ENCODE measurements around the gene APBA2.

APBA2 gene

GRCh38 chr15:28915041-28915810 is 29.5 kb downstream of the APBA2 start:
- DNase-seq (ENCODE audit: low read depth in 2 of 2) = no peak

- DNase-seq (ENCODE audit: low read depth in 2 of 2) = no peak
Observed at GRCh38 chr15:28915935-28916334, 30.2 kb downstream of the APBA2 start.

- no peak for DNase-seq (ENCODE audit: low read depth in 2 of 2)
Observed at GRCh38 chr15:28917791-28918140, 32.0 kb downstream of the APBA2 start.

- no peak for DNase-seq (ENCODE audit: low read depth in 2 of 2)
Observed at GRCh38 chr15:28918141-28918983, 32.6 kb downstream of the APBA2 start.

GRCh38 chr15:28919201-28919635 is 33.4 kb downstream of the APBA2 start:
- no peak for DNase-seq (ENCODE audit: low read depth in 2 of 2)

- no peak for DNase-seq (ENCODE audit: low read depth in 2 of 2)
Observed at GRCh38 chr15:28919679-28920655, 34.2 kb downstream of the APBA2 start.

GRCh38 chr15:28920781-28921331 is 35.1 kb downstream of the APBA2 start:
- DNase-seq (ENCODE audit: low read depth in 2 of 2) = no peak

- no peak for DNase-seq (ENCODE audit: low read depth in 2 of 2)
Observed at GRCh38 chr15:28921336-28921735, 35.6 kb downstream of the APBA2 start.

GRCh38 chr15:28921919-28922706 is 36.3 kb downstream of the APBA2 start:
- DNase-seq (ENCODE audit: low read depth in 2 of 2) = no peak

- DNase-seq (ENCODE audit: low read depth in 2 of 2) = no peak
Observed at GRCh38 chr15:28922707-28923012, 36.9 kb downstream of the APBA2 start.

GRCh38 chr15:28923726-28924280 is 38.0 kb downstream of the APBA2 start:
- DNase-seq (ENCODE audit: low read depth in 2 of 2) = no peak

- no peak for DNase-seq (ENCODE audit: low read depth in 2 of 2)
Observed at GRCh38 chr15:28927043-28927442, 41.3 kb downstream of the APBA2 start.

GRCh38 chr15:28929200-28929599 is 43.4 kb downstream of the APBA2 start:
- DNase-seq (ENCODE audit: low read depth in 2 of 2) = no peak

- DNase-seq (ENCODE audit: low read depth in 2 of 2) = no peak
Observed at GRCh38 chr15:28930011-28930410, 44.2 kb downstream of the APBA2 start.

- DNase-seq (ENCODE audit: low read depth in 2 of 2) = no peak
Observed at GRCh38 chr15:28930476-28931291, 44.9 kb downstream of the APBA2 start.

GRCh38 chr15:28931828-28932227 is 46.1 kb downstream of the APBA2 start:
- DNase-seq (ENCODE audit: low read depth in 2 of 2) = no peak

- no peak for DNase-seq (ENCODE audit: low read depth in 2 of 2)
Observed at GRCh38 chr15:28932361-28932760, 46.6 kb downstream of the APBA2 start.

- no peak for DNase-seq (ENCODE audit: low read depth in 2 of 2)
Observed at GRCh38 chr15:28933710-28934445, 48.1 kb downstream of the APBA2 start.

GRCh38 chr15:28934645-28935044 is 48.9 kb downstream of the APBA2 start:
- no peak for DNase-seq (ENCODE audit: low read depth in 2 of 2)

Data from stimulated activated CD4-positive, alpha-beta T cell treated with anti-CD3 and anti-CD28 coated beads, Interleukin-1b, Interleukin-23, amount 100 ng/mL, for 1 hour (primary cell).